ENCODE results near the gene ALPI.

GRCh38 chr2:232458051-232458660, 2.2 kb downstream of the ALPI start:
- TF ChIP-seq, protein P1, sequence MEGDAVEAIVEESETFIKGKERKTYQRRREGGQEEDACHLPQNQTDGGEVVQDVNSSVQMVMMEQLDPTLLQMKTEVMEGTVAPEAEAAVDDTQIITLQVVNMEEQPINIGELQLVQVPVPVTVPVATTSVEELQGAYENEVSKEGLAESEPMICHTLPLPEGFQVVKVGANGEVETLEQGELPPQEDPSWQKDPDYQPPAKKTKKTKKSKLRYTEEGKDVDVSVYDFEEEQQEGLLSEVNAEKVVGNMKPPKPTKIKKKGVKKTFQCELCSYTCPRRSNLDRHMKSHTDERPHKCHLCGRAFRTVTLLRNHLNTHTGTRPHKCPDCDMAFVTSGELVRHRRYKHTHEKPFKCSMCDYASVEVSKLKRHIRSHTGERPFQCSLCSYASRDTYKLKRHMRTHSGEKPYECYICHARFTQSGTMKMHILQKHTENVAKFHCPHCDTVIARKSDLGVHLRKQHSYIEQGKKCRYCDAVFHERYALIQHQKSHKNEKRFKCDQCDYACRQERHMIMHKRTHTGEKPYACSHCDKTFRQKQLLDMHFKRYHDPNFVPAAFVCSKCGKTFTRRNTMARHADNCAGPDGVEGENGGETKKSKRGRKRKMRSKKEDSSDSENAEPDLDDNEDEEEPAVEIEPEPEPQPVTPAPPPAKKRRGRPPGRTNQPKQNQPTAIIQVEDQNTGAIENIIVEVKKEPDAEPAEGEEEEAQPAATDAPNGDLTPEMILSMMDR (IDR thresholded peaks at IDR 0.05) = no peak
- no peak for TF ChIP-seq POLR2A (IDR thresholded peaks at IDR 0.05)
